Right lobe of liver (tissue), 4 donors: Measurements from ENCODE around the gene RDH13.

Source experiments
- POLR2A ChIP-seq: fragments of 450-650 bp; IDR thresholded peaks from one replicate; pipeline ENCODE4 v1.6.1; 2017; ENCODE audit warnings: antibody characterized with exemption, mild to moderate bottlenecking
- TF ChIP-seq, protein P1 (sequence below), 4 donors: fragments of 200-600 bp in 3 of 4; fragments of 450-650 bp in 1 of 4; IDR thresholded peaks; one replicate each; pipeline versions ENCODE4 v1.5.1 to v1.8.0; 2016 to 2022; ENCODE audit warnings: antibody characterized with exemption in 4 of 4, mild to moderate bottlenecking in 2 of 4
- donor health status: DM: no; HTN: no; CAD: no.
- donor health status: DM: no; HTN: no; CAD: no.
- donor health status: DM: no; HTN: yes; CAD: no.

DNA sequence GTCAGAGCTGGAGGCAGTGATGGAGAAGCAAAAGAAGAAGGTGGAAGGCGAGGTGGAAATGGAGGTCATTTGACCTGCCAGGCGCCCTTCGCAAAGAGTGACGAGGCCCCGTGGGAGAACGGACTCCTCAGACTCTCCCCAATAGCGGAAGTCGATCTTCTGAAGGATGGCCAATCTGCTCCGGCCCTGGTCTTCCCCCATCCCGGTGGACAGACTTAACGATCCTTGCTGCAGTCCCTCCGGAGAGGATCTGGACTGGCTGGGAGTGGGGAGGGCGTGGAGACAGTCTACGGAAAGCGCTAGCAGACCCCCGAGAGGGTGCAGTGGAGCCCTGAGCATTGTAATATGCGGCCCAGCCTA lies 24.6 kb upstream of the RDH13 start:
- no peak for TF ChIP-seq POLR2A
- TF ChIP-seq, protein P1, sequence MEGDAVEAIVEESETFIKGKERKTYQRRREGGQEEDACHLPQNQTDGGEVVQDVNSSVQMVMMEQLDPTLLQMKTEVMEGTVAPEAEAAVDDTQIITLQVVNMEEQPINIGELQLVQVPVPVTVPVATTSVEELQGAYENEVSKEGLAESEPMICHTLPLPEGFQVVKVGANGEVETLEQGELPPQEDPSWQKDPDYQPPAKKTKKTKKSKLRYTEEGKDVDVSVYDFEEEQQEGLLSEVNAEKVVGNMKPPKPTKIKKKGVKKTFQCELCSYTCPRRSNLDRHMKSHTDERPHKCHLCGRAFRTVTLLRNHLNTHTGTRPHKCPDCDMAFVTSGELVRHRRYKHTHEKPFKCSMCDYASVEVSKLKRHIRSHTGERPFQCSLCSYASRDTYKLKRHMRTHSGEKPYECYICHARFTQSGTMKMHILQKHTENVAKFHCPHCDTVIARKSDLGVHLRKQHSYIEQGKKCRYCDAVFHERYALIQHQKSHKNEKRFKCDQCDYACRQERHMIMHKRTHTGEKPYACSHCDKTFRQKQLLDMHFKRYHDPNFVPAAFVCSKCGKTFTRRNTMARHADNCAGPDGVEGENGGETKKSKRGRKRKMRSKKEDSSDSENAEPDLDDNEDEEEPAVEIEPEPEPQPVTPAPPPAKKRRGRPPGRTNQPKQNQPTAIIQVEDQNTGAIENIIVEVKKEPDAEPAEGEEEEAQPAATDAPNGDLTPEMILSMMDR (IDR thresholded peaks at IDR 0.05): no peak
